Vagina (tissue), 2 donors: ENCODE results near the gene ATP8B3. TPM values are rescaled to one million over a fixed set of nuclear protein-coding genes. Genes with fewer than 3 reads are reported as not detected.

ENCODE experiments used
- DNase-seq, 2 donors: peaks; one replicate each; pipeline ENCODE4 v3.0.0-alpha.2; 2017; ENCODE audit errors: extremely low spot score in 2 of 2
- H3K27ac ChIP-seq: fragments of 200-600 bp; sonication (generic); one replicate; pipeline ENCODE4 v1.5.1; 2019
- H3K27me3 ChIP-seq: fragments of 200-600 bp; sonication (generic); one replicate; pipeline ENCODE4 v1.5.1; 2019
- H3K36me3 ChIP-seq, 2 donors: fragments of 200-600 bp; sonication (generic); one replicate each; pipeline ENCODE4 v1.5.1; 2017 to 2019
- H3K4me1 ChIP-seq: fragments of 200-600 bp; sonication (generic); one replicate; pipeline ENCODE4 v1.5.1; 2019
- H3K4me3 ChIP-seq, 2 donors: fragments of 200-600 bp; sonication (generic); 1 replicate in 1 of 2; 2 replicates in 1 of 2; pipeline ENCODE4 v1.5.1; 2016 to 2019
- H3K9me3 ChIP-seq: fragments of 200-600 bp; sonication (generic); one replicate; pipeline ENCODE4 v1.5.1; 2019
- CTCF ChIP-seq, 3 experiments: fragments of 450-650 bp in 2 of 3; fragments of 200-600 bp in 1 of 3; sonication (generic) in 1 of 3; IDR thresholded peaks; one replicate each; pipeline ENCODE4 v1.5.1; 2017 to 2019; ENCODE audit warnings: antibody characterized with exemption in 3 of 3, mild to moderate bottlenecking in 2 of 3, moderate library complexity in 2 of 3
- POLR2A ChIP-seq, 2 donors: fragments of 450-650 bp; IDR thresholded peaks; one replicate each; pipeline ENCODE4 v1.6.1; 2017; ENCODE audit warnings: antibody characterized with exemption in 2 of 2, mild to moderate bottlenecking in 2 of 2, moderate library complexity in 2 of 2
- POLR2AphosphoS5 ChIP-seq, 2 donors: sonication (generic); formaldehyde crosslinking; IDR thresholded peaks; one replicate each; pipeline ENCODE4 v1.9.0; 2017; ENCODE audit warnings: antibody characterized with exemption in 2 of 2, mild to moderate bottlenecking in 2 of 2, low read depth in 1 of 2; ENCODE audit not compliant: insufficient read depth in 1 of 2
- intact Hi-C: fragments of 100-400 bp; cut with DNase I; formaldehyde crosslinking; loops from one replicate; pipeline ENCODE4 v1.15.1; 2023
- total RNA-seq: library from RNA; depleted of rRNA; stranded (reverse); fragments of >200 nt; gene quantifications from one replicate; pipeline ENCODE4 v1.2.3, GENCODE V29; 2016

ATP8B3 gene
- total RNA-seq, 1 donor from 2014 or later = 3.2 TPM

GRCh38 chr19:1859331-1859781 is 47.3 kb upstream of the ATP8B3 start:
- Histone ChIP-seq H3K36me3 (no peaks in the 10 kb centered on the region), H3K4me3 (no peak overlapping the region), H3K27ac (no peak overlapping the region), H3K4me1 (peaks cover 83% of the 10 kb centered on the region), H3K27me3 (no peaks in the 10 kb centered on the region), H3K9me3 (no peaks in the 10 kb centered on the region)
- TF ChIP-seq POLR2A (IDR thresholded peaks at IDR 0.05) (no peak), CTCF (IDR thresholded peaks at IDR 0.05) (no peak), POLR2AphosphoS5 (IDR thresholded peaks at IDR 0.05; ENCODE audit: insufficient read depth in 1 of 2, low read depth in 1 of 2) (no peak)
- intact Hi-C loops = no loop called here
- DNase-seq = no peak

- TF ChIP-seq CTCF (IDR thresholded peaks at IDR 0.05) (no peak), POLR2AphosphoS5 (IDR thresholded peaks at IDR 0.05; ENCODE audit: insufficient read depth in 1 of 2, low read depth in 1 of 2) (no peak), POLR2A (IDR thresholded peaks at IDR 0.05) (no peak)
- Histone ChIP-seq H3K27me3 (no peaks in the 10 kb centered on the region), H3K27ac (peak overlapping the region; percentile 79)
These were observed 46.5 kb upstream of the ATP8B3 start for GRCh38 chr19:1858412-1859081.

GRCh38 chr19:1857648-1858326 is 45.7 kb upstream of the ATP8B3 start:
- TF ChIP-seq POLR2AphosphoS5 (IDR thresholded peaks at IDR 0.05; ENCODE audit: insufficient read depth in 1 of 2, low read depth in 1 of 2) = no peak
- TF ChIP-seq CTCF (IDR thresholded peaks at IDR 0.05) = no peak
- no peak for TF ChIP-seq POLR2A (IDR thresholded peaks at IDR 0.05)
- DNase-seq = no peak
- peaks cover 98% of the 10 kb centered on the region for H3K4me1 ChIP-seq
- no peaks in the 10 kb centered on the region for H3K9me3 ChIP-seq
- H3K27me3 ChIP-seq = no peaks in the 10 kb centered on the region
- intact Hi-C loops = no loop called here
- H3K4me3 ChIP-seq = peak overlapping the region; percentile 43 to 46
- no peaks in the 10 kb centered on the region for H3K36me3 ChIP-seq
- peak overlapping the region; percentile 79 for H3K27ac ChIP-seq

More at GRCh38 chr19:1858412-1859081, 46.5 kb upstream of the ATP8B3 start:
- Histone ChIP-seq H3K36me3 (no peaks in the 10 kb centered on the region), H3K4me1 (peaks cover 90% of the 10 kb centered on the region), H3K4me3 (no peak overlapping the region), H3K9me3 (no peaks in the 10 kb centered on the region)
- DNase-seq = no peak
- intact Hi-C loops = no loop called here

GRCh38 chr19:1856698-1857603 is 44.9 kb upstream of the ATP8B3 start:
- intact Hi-C loops = no loop called here
- TF ChIP-seq CTCF (IDR thresholded peaks at IDR 0.05) = no peak
- TF ChIP-seq POLR2AphosphoS5 (IDR thresholded peaks at IDR 0.05; ENCODE audit: insufficient read depth in 1 of 2, low read depth in 1 of 2) = peak in 1 of 2 donors; percentile 51
- no peaks in the 10 kb centered on the region for H3K9me3 ChIP-seq
- no peak for DNase-seq
- H3K27ac ChIP-seq = peak overlapping the region; percentile 79
- no peaks in the 10 kb centered on the region for H3K36me3 ChIP-seq
- peaks cover 100% of the 10 kb centered on the region for H3K4me1 ChIP-seq
- no peaks in the 10 kb centered on the region for H3K27me3 ChIP-seq
- peak overlapping the region; percentile 43 to 46 for H3K4me3 ChIP-seq
